HG03175 (cell line): ENCODE data around the gene RARRES1.
A peak's percentile ranks its signal among the peaks of the same experiment; 100 is the strongest.

Source experiments
- ATAC-seq: cut with Tn5 transposase; IDR thresholded peaks from one replicate; pipeline ENCODE4 v1.9.1; 2021; ENCODE audit warnings: mild to moderate bottlenecking, moderate library complexity; ENCODE audit not compliant: unreplicated experiment

RARRES1 gene

GRCh38 chr3:158731938-158732855 is at the start of gene RARRES1:
Gene RARRES1 (minus strand): TSS chr3:158732457. CDS start chr3:158732415, 42 bp downstream.
- ATAC-seq: peak; percentile 74

- ATAC-seq: no peak
These were observed 49.6 kb upstream of the RARRES1 start for GRCh38 chr3:158781849-158782248.

- no peak for ATAC-seq
These were observed 48.9 kb upstream of the RARRES1 start for GRCh38 chr3:158781191-158781590.

- no peak for ATAC-seq
These were observed 48.5 kb upstream of the RARRES1 start for GRCh38 chr3:158780766-158781165.

GRCh38 chr3:158777161-158777873 is 45.1 kb upstream of the RARRES1 start:
- no peak for ATAC-seq

GRCh38 chr3:158776531-158776930 is 44.3 kb upstream of the RARRES1 start:
- no peak for ATAC-seq

GRCh38 chr3:158775426-158776410 is 43.5 kb upstream of the RARRES1 start:
- peak; percentile 72 for ATAC-seq

- ATAC-seq: no peak
These were observed 42.7 kb upstream of the RARRES1 start for GRCh38 chr3:158774965-158775364.

GRCh38 chr3:158773845-158774830 is 41.9 kb upstream of the RARRES1 start:
- no peak for ATAC-seq

- ATAC-seq: no peak
These were observed 40.9 kb upstream of the RARRES1 start for GRCh38 chr3:158773166-158773565.

- ATAC-seq: no peak
These were observed 39.7 kb upstream of the RARRES1 start for GRCh38 chr3:158771982-158772381.

GRCh38 chr3:158771577-158771976 is 39.3 kb upstream of the RARRES1 start:
- ATAC-seq: no peak

- ATAC-seq: no peak
These were observed 38.6 kb upstream of the RARRES1 start for GRCh38 chr3:158770741-158771350.

GRCh38 chr3:158769952-158770740 is 37.9 kb upstream of the RARRES1 start:
- no peak for ATAC-seq

- ATAC-seq: no peak
These were observed 37.3 kb upstream of the RARRES1 start for GRCh38 chr3:158769549-158769948.

- ATAC-seq: no peak
These were observed 36.8 kb upstream of the RARRES1 start for GRCh38 chr3:158768881-158769543.

- ATAC-seq: no peak
These were observed 36.1 kb upstream of the RARRES1 start for GRCh38 chr3:158768361-158768787.

GRCh38 chr3:158766364-158766763 is 34.1 kb upstream of the RARRES1 start:
- no peak for ATAC-seq
